OCI-LY3 (cell line): Measurements from ENCODE around the gene MINK1.

Source experiments
- H2AFZ ChIP-seq: fragments of 200-600, 300-600 bp; shearing (Covaris generic); 2 replicates; pipeline ENCODE4 v1.6.0; 2014; ENCODE audit warnings: antibody characterized with exemption, low read depth, low read length
- H3K27ac ChIP-seq: fragments of 200-600, 300-600 bp; sonication (generic); 2 replicates; pipeline ENCODE4 v1.5.1; 2014; ENCODE audit warnings: mild to moderate bottlenecking, low read length, moderate library complexity, mixed read lengths
- H3K27me3 ChIP-seq: fragments of 200-600, 300-600 bp; sonication (generic); 2 replicates; pipeline ENCODE4 v1.6.1; 2014; ENCODE audit warnings: low read depth, low read length, mixed read lengths
- H3K36me3 ChIP-seq: fragments of 200-600, 300-600 bp; sonication (generic); replicated peaks from 2 replicates; pipeline ENCODE3; 2014; ENCODE audit warnings: low read depth, low read length, mixed read lengths
- H3K4me1 ChIP-seq: fragments of 300-600, 200-600 bp; sonication (generic); 2 replicates; pipeline ENCODE4 v1.6.1; 2014; ENCODE audit warnings: low read length, mixed read lengths
- H3K4me2 ChIP-seq: fragments of 200-600, 300-600 bp; sonication (generic); 2 replicates; pipeline ENCODE4 v1.6.1; 2014; ENCODE audit warnings: low read length, mixed read lengths
- H3K4me3 ChIP-seq: fragments of 300-600, 200-600 bp; sonication (generic); 2 replicates; pipeline ENCODE4 v1.5.1; 2014; ENCODE audit warnings: antibody characterized with exemption, mild to moderate bottlenecking, low read length, moderate library complexity
- H3K79me2 ChIP-seq: fragments of 300-600, 200-600 bp; shearing (Covaris generic); 2 replicates; pipeline ENCODE4 v1.6.1; 2014; ENCODE audit warnings: mild to moderate bottlenecking, low read length, mixed read lengths
- H3K9ac ChIP-seq: fragments of 300-600, 200-600 bp; shearing (Covaris generic); 2 replicates; pipeline ENCODE4 v1.6.0; 2014; ENCODE audit warnings: mild to moderate bottlenecking, low read length, moderate library complexity
- H3K9me3 ChIP-seq: fragments of 200-600, 300-600 bp; shearing (Covaris generic); 2 replicates; pipeline ENCODE4 v1.6.1; 2014; ENCODE audit warnings: low read length, mixed read lengths; ENCODE audit not compliant: insufficient read depth
- H4K20me1 ChIP-seq: fragments of 200-600, 300-600 bp; sonication (generic); 2 replicates; pipeline ENCODE4 v1.6.1; 2016; ENCODE audit warnings: low read length, mixed read lengths; ENCODE audit not compliant: insufficient read depth
- EZH2phosphoT487 ChIP-seq: fragments of 200-600 bp; shearing (Covaris generic); IDR thresholded peaks from 2 replicates; pipeline ENCODE4 v1.6.1; 2018; ENCODE audit warnings: antibody characterized with exemption, mixed run types, low read depth
- TF ChIP-seq, protein P1 (sequence below): fragments of 200-600, 300-600 bp; sonication (generic); IDR thresholded peaks from 2 replicates; pipeline ENCODE4 v1.5.1; 2014; ENCODE audit warnings: antibody characterized with exemption, low read length, low read depth

The MINK1 gene

DNA sequence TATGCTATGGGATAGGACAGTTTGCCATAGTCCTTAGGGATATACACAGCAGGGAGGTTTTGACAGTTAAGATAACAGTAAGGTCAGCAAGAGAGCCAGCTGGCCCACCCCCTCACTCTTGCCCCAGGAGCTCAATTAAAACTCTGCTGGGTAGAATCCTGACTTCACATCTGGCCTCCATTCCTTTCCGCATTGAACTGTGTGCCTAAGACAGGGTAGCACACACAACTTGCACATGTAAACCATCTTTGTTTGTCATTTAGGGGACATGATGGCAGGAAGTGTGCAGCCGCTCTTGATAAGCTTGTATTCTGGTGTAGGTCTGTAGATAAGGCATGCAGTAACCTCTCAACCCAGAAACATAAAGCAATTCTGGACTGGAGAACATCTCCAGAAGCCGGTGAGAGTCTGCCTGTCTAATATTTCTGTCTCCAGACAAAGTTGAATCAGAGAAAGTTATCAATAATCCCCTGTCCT lies 5.2 kb downstream of the MINK1 start:
- no peaks in the 10 kb centered on the region for H3K9me3 ChIP-seq
- H3K4me2 ChIP-seq, result no peak overlapping the region
- peaks cover 62% of the 10 kb centered on the region for H3K79me2 ChIP-seq
- no peak overlapping the region for H3K4me3 ChIP-seq
- H4K20me1 ChIP-seq, result peaks cover 20% of the 10 kb centered on the region
- peaks cover 11% of the 10 kb centered on the region for H3K4me1 ChIP-seq
- no peak overlapping the region for H2AFZ ChIP-seq
- no peaks in the 10 kb centered on the region for H3K36me3 ChIP-seq
- no peak overlapping the region for H3K27ac ChIP-seq
- H3K9ac ChIP-seq, result no peak overlapping the region
- TF ChIP-seq EZH2phosphoT487, result no peak
- TF ChIP-seq, protein P1, sequence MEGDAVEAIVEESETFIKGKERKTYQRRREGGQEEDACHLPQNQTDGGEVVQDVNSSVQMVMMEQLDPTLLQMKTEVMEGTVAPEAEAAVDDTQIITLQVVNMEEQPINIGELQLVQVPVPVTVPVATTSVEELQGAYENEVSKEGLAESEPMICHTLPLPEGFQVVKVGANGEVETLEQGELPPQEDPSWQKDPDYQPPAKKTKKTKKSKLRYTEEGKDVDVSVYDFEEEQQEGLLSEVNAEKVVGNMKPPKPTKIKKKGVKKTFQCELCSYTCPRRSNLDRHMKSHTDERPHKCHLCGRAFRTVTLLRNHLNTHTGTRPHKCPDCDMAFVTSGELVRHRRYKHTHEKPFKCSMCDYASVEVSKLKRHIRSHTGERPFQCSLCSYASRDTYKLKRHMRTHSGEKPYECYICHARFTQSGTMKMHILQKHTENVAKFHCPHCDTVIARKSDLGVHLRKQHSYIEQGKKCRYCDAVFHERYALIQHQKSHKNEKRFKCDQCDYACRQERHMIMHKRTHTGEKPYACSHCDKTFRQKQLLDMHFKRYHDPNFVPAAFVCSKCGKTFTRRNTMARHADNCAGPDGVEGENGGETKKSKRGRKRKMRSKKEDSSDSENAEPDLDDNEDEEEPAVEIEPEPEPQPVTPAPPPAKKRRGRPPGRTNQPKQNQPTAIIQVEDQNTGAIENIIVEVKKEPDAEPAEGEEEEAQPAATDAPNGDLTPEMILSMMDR, result no peak
- H3K27me3 ChIP-seq, result no peaks in the 10 kb centered on the region

DNA sequence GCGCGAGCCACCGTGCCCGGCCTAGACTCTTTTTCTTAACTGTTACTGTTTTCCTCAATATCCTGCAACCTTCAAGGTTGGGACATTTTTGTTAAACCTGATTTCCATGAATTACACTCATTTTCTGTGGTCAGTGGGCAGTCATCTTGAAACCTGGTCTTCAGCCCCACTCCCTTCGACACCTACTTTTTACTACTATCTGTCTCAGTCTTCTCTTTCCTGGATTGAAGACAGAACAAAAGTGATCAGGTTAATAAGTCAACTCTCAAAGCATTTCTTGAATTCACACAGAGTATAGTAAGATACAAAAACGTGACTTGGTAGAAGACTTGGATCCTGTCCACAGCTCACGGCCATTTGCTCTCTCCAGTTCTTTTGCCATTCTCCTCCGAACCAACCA lies 6.1 kb downstream of the MINK1 start:
- H3K79me2 ChIP-seq, result peaks cover 59% of the 10 kb centered on the region
- no peak for TF ChIP-seq EZH2phosphoT487
- TF ChIP-seq, protein P1, result no peak
- H2AFZ ChIP-seq, result no peak overlapping the region
- peaks cover 9% of the 10 kb centered on the region for H3K4me1 ChIP-seq
- H4K20me1 ChIP-seq, result peaks cover 20% of the 10 kb centered on the region
- H3K9me3 ChIP-seq, result no peaks in the 10 kb centered on the region
- no peak overlapping the region for H3K4me3 ChIP-seq
- H3K9ac ChIP-seq, result no peak overlapping the region
- H3K27ac ChIP-seq, result no peak overlapping the region
- H3K36me3 ChIP-seq, result peaks cover 2% of the 10 kb centered on the region
- no peak overlapping the region for H3K4me2 ChIP-seq
- no peaks in the 10 kb centered on the region for H3K27me3 ChIP-seq

DNA sequence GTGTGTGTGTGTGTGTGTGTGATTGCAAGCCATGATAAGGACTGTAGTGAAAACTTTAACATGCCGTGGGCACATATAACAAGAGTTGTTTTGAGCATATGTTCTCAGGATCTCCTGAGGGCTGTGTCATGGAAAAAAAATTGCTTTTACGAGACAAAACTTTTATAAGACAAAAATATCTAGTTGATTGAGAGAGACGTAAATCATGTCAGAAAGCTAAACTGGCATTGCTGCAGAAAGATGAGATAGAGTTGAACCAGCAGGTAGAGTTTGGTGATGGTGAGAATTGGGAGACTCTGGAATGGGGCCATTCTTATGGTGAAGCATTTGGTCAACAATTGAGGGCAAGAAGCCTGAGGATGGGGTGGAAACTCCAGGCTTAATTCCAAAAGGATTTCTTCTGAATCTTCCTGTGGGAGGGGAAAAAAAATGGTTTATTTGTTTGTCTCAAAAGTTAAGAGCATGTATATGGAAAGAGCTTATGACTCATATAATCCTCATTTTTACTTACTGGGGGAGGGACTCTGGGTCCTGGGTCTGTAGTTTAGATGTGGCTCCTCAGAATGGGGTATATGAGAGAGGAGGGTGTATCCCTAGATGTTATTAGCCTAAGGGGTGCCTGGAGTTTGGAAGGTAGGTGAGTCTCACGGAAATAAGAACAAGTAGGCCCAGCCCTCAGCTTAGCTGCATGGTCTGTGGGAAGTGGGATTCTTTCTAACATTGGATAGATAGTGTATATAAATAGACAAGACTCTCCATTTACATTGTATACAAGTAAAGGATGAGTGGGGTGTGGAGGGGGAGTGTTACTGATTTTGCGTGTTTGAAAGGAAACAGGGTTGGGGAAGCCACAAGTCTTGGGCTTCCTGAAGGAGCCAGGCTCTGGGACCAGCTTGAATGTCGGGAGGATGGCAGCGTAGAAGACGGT lies 7.1 kb downstream of the MINK1 start:
- no peak overlapping the region for H3K4me2 ChIP-seq

DNA sequence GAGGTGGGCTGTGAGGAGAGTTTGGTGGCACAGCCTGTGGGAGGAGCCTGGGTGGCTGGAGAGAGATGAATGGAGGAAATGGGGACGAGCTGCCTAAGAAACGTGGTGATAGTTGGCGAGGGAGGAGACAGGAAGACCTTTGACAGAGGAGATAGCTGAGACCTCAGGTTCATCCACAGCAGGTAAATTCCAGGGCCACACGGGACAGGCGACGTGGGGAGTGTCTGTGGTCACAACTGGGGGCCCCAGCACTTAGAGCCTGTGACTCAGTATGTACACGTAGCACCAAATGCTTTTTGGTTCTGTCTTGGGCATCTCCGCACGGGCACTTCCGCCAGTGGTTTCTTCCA lies 7.7 kb downstream of the MINK1 start:
- H3K9ac ChIP-seq, result no peak overlapping the region
- H3K4me3 ChIP-seq, result no peak overlapping the region
- H3K79me2 ChIP-seq, result peaks cover 53% of the 10 kb centered on the region
- peaks cover 2% of the 10 kb centered on the region for H3K36me3 ChIP-seq
- no peak overlapping the region for H3K4me2 ChIP-seq
- peaks cover 17% of the 10 kb centered on the region for H3K4me1 ChIP-seq
- H3K27ac ChIP-seq, result no peak overlapping the region
- H4K20me1 ChIP-seq, result peaks cover 14% of the 10 kb centered on the region; the same call in 1 of the 2 replicates
- H3K9me3 ChIP-seq, result no peaks in the 10 kb centered on the region
- H2AFZ ChIP-seq, result no peak overlapping the region
- TF ChIP-seq, protein P1, result no peak
- no peak for TF ChIP-seq EZH2phosphoT487
- H3K27me3 ChIP-seq, result no peaks in the 10 kb centered on the region

More for the DNA sequence above, 7.1 kb downstream of the MINK1 start:
- Histone ChIP-seq H3K27me3 (no peaks in the 10 kb centered on the region), H3K27ac (no peak overlapping the region), H3K9ac (no peak overlapping the region), H3K4me3 (no peak overlapping the region), H2AFZ (no peak overlapping the region), H3K36me3 (peaks cover 2% of the 10 kb centered on the region), H3K9me3 (no peaks in the 10 kb centered on the region), H3K4me1 (peaks cover 11% of the 10 kb centered on the region), H4K20me1 (peaks cover 14% of the 10 kb centered on the region; the same call in 1 of the 2 replicates), H3K79me2 (peaks cover 53% of the 10 kb centered on the region)
- TF ChIP-seq, protein P1, result no peak
- TF ChIP-seq EZH2phosphoT487, result no peak
